NCI-H2081 (cell line): ENCODE measurements around the gene KRT6B.
A peak's percentile ranks its signal among the peaks of the same experiment; 100 is the strongest.

Source experiments
- DNase-seq, 2 experiments: peaks; one replicate each; lab custom pipeline; 2025; lab: John Stamatoyannopoulos, UW

Gene KRT6B

GRCh38 chr12:52436000-52436827 lies 15.7 kb downstream of the KRT6B start:
- DNase-seq: no peak

- DNase-seq: no peak
Observed at GRCh38 chr12:52435659-52435999, 16.3 kb downstream of the KRT6B start.

- no peak for DNase-seq
Observed at GRCh38 chr12:52434760-52435530, 17.0 kb downstream of the KRT6B start.

- no peak for DNase-seq
Observed at GRCh38 chr12:52434081-52434733, 17.7 kb downstream of the KRT6B start, which contains the start of gene KRT75. Gene KRT75 (minus strand): TSS chr12:52434371. CDS start chr12:52434304, 67 bp downstream.

DNA sequence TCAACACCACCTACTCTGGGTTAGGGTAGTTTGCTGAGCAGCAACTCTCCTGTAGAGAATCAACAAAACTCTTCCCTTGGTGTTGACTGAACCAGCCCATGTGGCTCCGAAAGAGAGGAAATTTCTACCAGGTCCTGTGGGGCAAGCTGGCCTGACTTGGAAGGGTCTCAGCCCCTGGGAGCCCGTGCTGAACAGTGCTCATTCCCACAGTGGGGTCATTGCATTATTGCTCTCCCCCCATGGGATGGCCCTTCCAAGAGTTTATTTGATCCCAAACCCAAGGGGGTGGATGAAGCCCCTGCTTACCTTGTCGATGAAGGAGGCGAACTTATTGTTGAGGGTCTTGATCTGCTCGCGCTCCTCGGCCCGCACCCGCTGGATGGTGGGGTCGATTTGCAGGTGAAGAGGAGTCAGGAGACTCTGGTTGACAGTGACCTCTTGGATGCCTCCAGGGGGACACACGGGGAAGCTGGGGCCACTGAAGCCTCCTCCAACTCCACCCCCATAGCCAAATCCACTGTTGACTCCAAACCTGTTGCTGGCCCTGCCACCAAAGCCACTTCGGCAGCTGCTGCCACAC lies 18.4 kb downstream of the KRT6B start:
- DNase-seq: no peak

DNA sequence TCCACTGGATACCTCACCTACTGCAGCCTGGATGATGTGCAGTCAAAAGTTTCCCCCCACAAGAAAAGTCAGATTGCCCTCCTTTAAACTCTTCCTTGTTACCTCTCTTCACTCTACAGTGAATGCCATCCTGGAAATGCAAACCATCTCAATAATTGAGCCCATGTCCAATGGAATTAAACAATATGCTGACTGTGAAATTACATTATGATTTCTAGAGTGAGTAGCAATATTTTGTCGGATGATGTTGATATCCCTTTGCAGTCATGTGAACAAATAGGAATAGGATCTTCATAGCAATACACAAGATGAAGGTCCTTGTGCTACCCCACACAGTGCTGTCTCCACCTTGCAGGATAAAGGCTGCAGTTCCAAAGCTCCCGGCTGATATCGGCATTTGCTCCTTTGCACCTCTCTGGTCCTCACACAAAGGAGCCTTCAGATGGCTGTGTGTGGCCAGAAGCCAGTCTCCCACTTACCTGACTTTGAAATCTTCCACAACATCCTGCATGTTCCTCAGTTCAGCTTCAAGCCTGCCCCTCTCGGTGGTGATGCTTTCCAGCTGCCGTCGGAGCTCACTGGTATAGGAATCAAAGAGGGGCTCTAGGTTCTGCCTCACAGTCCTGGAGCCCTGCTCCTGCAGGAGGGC lies 19.3 kb downstream of the KRT6B start:
- DNase-seq: no peak

DNA sequence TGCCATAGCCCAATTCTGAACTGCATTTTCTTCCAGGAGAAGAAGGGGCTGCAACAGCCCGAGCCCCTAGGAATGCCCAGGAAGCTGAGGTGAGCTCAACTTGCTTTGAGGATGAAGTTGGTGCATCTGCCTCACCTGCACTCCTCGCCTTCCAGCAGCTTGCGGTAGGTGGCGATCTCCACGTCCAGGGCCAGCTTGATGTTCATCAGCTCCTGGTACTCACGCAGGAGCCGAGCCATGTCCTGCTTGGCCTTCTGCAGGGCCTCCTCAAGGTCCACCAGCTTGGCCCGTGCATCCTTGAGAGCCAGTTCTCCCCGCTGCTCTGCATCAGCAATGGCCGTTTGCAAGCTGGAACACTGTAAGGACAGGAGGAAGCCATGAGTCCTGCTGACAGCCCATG lies 23.8 kb downstream of the KRT6B start:
- DNase-seq: no peak

- no peak for DNase-seq
Observed at GRCh38 chr12:52427083-52427482, 24.9 kb downstream of the KRT6B start.

DNA sequence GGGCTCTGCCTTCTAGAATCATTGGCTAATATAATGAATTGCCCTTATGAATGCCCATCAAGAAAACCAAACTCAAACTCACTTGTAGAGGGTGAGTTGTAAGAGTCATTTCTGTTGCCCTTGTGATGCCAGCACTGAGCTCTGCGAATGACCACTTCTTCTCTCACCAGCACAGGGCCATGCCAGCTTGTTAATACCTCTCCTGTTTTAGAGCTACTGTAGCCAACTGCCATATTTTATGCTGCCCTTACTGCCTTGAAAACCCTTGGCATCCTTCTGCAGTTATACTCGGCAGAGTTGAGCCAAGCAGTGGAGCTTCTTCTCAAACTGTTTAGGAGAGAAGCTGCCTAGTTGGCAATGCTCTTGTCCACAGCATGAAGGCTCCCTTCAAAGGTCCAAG lies 25.9 kb downstream of the KRT6B start:
- no peak for DNase-seq

- DNase-seq: no peak
Observed at GRCh38 chr12:52425466-52425865, 26.5 kb downstream of the KRT6B start.

- no peak for DNase-seq
Observed at GRCh38 chr12:52423661-52424500, 28.1 kb downstream of the KRT6B start.

DNA sequence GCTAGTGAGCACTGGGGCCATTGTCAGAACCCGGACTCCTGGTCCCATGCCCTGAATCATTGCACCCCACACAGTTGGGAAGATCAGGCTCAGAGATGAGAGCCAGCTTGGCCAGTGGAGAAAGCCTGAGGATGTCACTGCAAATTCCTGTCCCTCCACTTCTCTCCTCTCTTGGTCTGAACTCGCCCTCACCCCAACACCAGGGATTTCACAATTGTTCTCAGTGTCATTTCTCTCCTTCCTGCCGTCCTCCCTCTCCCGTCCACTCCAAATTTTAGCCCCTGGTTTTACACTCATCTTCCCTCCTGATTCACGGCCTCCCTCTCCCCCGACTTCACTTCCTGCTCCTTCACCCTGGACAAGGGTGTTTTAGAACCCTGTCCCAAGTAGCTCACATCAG lies 28.9 kb downstream of the KRT6B start:
- DNase-seq: no peak

- no peak for DNase-seq
Observed at GRCh38 chr12:52419656-52420055, 32.3 kb downstream of the KRT6B start.

DNA sequence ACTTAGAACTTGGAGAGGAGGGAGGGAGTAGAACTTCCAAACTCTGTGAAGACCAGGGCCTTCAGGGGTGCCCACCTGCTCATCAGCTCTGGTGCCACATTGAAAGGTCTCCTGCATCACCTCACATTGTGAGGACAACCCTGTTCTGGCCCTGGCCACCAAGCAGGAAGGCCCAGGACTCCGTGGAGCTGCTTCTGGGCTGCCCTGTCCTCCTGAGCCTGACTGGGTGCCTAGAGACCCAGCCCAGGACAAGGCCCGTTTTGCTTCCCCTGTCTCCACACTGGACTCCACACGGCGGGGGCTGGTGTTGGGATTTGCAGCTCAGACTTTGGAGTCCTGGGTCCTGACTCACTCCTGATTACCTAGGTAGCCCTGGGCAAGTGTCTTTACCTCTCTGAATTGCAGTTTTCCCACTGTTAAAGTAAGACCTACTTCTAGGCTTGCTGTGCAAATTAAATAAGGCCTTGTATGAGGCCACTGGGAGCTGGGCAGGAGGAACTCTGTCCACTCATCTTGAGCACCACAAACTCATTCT lies 33.3 kb downstream of the KRT6B start:
- DNase-seq: no peak

GRCh38 chr12:52417740-52418139 lies 34.2 kb downstream of the KRT6B start:
- DNase-seq: peak; percentile 9 to 47

GRCh38 chr12:52416795-52417194 lies 35.2 kb downstream of the KRT6B start:
- no peak for DNase-seq

- no peak for DNase-seq
Observed at GRCh38 chr12:52415870-52416750, 35.8 kb downstream of the KRT6B start.

DNA sequence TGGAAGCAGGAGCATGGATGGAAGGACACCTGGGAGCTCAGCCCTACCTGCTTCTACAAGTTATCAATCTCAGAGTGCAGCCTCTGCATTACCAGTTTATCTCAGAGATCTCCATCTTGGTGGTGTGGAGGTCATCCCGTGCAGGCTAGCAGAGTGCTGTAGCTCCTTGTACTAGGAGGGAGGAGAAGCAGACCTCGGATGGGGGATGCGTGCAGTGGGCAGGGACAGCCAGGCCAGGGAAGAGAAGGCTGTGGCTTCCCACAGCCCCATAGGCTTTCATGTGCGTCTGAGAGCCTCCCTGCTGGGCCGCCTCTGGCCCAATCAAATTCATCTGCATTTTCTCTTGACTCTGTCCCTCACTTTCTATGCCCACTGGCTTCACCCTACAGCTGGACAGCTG lies 37.0 kb downstream of the KRT6B start:
- DNase-seq: no peak

GRCh38 chr12:52413782-52414345 lies 38.1 kb downstream of the KRT6B start:
- DNase-seq: no peak
